ENCODE measurements around the gene CAV2. TPM values are rescaled to one million over a fixed set of nuclear protein-coding genes. Genes with fewer than 3 reads are reported as not detected.

Gene CAV2
- total RNA-seq, 1 donor from 2014 or later = 161 TPM

DNA sequence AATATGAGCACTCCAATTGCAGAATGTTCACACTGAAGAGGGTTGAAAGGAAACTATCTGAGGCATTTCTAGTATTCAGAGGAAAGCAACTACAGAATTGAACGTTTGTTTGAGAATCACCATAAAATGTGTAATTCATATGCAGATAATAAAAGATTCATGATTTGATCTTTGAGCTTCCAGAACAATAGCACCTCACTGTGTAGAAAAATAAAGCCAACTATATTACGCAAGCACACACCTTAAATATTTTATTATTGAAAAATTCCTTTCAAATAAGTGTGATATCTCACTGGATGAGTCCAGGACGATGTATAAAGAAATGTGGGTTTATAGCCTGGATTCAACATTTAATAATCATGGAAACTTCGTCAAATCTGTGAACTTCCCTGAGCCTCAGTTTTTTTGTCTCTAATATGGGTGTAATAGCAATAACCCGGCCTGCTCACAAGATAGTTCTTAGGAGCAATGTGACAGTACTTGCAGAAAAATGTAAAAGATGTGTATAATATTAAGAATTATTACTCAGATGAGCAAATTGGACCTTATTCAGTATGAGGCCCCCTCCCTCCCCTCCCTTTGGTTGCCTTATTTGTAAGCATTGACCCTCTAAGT, 11.5 kb upstream of the CAV2 start:
- DNase-seq (ENCODE audit: low read depth) (no peak), FAIRE-seq (no peak)
- no peaks in the 10 kb centered on the region for H3K79me2 ChIP-seq (ENCODE audit: insufficient read depth, low read length)
- H3K36me3 ChIP-seq (ENCODE audit: insufficient read depth, low read length) = no peaks in the 10 kb centered on the region
- H3K4me3 Mint-ChIP-seq (ENCODE audit: unreplicated experiment) = no peak overlapping the region
- H3K4me3 ChIP-seq (ENCODE audit: insufficient read depth, low read depth, low read length) = no peak overlapping the region
- no peak overlapping the region for H3K9ac ChIP-seq (ENCODE audit: low read length)
- no peak overlapping the region for H3K27ac ChIP-seq (ENCODE audit: low read depth, low read length)
- H3K27me3 ChIP-seq (ENCODE audit: insufficient read depth, low read length) = no peaks in the 10 kb centered on the region
- no peak overlapping the region for H3K27ac Mint-ChIP-seq (ENCODE audit: unreplicated experiment)
- peaks cover 8% of the 10 kb centered on the region for H3K4me1 Mint-ChIP-seq (ENCODE audit: low read depth, unreplicated experiment)
- H3K9me3 ChIP-seq (ENCODE audit: insufficient read depth, low read depth, low read length) = no peaks in the 10 kb centered on the region
- no peaks in the 10 kb centered on the region for H3K36me3 Mint-ChIP-seq (ENCODE audit: low read depth, unreplicated experiment)
- no peak overlapping the region for H3K4me2 ChIP-seq (ENCODE audit: low read length)
- no peaks in the 10 kb centered on the region for H3K27me3 Mint-ChIP-seq (ENCODE audit: low read depth, unreplicated experiment)
- no peaks in the 10 kb centered on the region for H4K20me1 ChIP-seq (ENCODE audit: insufficient read depth, low read length)
- H3K9me3 Mint-ChIP-seq (ENCODE audit: unreplicated experiment) = no peaks in the 10 kb centered on the region
- TF ChIP-seq, protein P1, sequence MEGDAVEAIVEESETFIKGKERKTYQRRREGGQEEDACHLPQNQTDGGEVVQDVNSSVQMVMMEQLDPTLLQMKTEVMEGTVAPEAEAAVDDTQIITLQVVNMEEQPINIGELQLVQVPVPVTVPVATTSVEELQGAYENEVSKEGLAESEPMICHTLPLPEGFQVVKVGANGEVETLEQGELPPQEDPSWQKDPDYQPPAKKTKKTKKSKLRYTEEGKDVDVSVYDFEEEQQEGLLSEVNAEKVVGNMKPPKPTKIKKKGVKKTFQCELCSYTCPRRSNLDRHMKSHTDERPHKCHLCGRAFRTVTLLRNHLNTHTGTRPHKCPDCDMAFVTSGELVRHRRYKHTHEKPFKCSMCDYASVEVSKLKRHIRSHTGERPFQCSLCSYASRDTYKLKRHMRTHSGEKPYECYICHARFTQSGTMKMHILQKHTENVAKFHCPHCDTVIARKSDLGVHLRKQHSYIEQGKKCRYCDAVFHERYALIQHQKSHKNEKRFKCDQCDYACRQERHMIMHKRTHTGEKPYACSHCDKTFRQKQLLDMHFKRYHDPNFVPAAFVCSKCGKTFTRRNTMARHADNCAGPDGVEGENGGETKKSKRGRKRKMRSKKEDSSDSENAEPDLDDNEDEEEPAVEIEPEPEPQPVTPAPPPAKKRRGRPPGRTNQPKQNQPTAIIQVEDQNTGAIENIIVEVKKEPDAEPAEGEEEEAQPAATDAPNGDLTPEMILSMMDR (IDR thresholded peaks at IDR 0.05; ENCODE audit: insufficient read depth, low read depth, low read length) = no peak
- no peak for TF ChIP-seq EZH2 (IDR thresholded peaks at IDR 0.05; ENCODE audit: insufficient read depth, low read length)
- no peaks in the 10 kb centered on the region for H3K4me1 ChIP-seq (ENCODE audit: insufficient read depth, low read length)
- H2AFZ ChIP-seq (ENCODE audit: low read depth, low read length) = no peak overlapping the region

DNA sequence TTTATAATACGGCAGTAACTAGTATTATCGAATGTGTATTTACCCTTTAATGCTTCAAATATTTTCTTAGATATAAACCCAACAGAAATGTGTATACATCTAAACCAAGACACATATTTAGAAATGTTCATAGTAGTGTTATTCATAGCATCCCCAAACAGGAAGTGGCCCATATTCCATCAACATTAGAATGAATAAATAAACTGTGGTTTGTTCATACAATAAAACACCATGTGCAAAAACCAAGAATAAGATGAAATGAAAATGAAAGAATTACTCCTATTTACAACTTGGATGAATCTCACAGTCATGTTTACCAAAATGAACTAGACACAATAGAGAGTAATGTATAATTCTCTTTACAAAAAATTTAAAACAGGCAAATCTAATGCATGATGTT, 9.2 kb upstream of the CAV2 start:
- H3K27ac Mint-ChIP-seq (ENCODE audit: unreplicated experiment) = no peak overlapping the region
- H3K36me3 Mint-ChIP-seq (ENCODE audit: low read depth, unreplicated experiment) = no peaks in the 10 kb centered on the region
- Histone ChIP-seq H4K20me1 (ENCODE audit: insufficient read depth, low read length) (no peaks in the 10 kb centered on the region), H2AFZ (ENCODE audit: low read depth, low read length) (no peak overlapping the region), H3K79me2 (ENCODE audit: insufficient read depth, low read length) (no peaks in the 10 kb centered on the region), H3K4me2 (ENCODE audit: low read length) (no peak overlapping the region), H3K4me3 (ENCODE audit: insufficient read depth, low read depth, low read length) (no peak overlapping the region), H3K9me3 (ENCODE audit: insufficient read depth, low read depth, low read length) (no peaks in the 10 kb centered on the region), H3K27ac (ENCODE audit: low read depth, low read length) (no peak overlapping the region), H3K36me3 (ENCODE audit: insufficient read depth, low read length) (no peaks in the 10 kb centered on the region), H3K9ac (ENCODE audit: low read length) (no peak overlapping the region), H3K4me1 (ENCODE audit: insufficient read depth, low read length) (no peaks in the 10 kb centered on the region), H3K27me3 (ENCODE audit: insufficient read depth, low read length) (no peaks in the 10 kb centered on the region)
- DNase-seq (ENCODE audit: low read depth) (no peak), FAIRE-seq (peak; percentile 32)
- H3K27me3 Mint-ChIP-seq (ENCODE audit: low read depth, unreplicated experiment) = no peaks in the 10 kb centered on the region
- H3K4me1 Mint-ChIP-seq (ENCODE audit: low read depth, unreplicated experiment) = peaks cover 8% of the 10 kb centered on the region
- TF ChIP-seq, protein P1 (IDR thresholded peaks at IDR 0.05; ENCODE audit: insufficient read depth, low read depth, low read length) = no peak
- no peak for TF ChIP-seq EZH2 (IDR thresholded peaks at IDR 0.05; ENCODE audit: insufficient read depth, low read length)
- no peaks in the 10 kb centered on the region for H3K9me3 Mint-ChIP-seq (ENCODE audit: unreplicated experiment)
- no peak overlapping the region for H3K4me3 Mint-ChIP-seq (ENCODE audit: unreplicated experiment)

DNA sequence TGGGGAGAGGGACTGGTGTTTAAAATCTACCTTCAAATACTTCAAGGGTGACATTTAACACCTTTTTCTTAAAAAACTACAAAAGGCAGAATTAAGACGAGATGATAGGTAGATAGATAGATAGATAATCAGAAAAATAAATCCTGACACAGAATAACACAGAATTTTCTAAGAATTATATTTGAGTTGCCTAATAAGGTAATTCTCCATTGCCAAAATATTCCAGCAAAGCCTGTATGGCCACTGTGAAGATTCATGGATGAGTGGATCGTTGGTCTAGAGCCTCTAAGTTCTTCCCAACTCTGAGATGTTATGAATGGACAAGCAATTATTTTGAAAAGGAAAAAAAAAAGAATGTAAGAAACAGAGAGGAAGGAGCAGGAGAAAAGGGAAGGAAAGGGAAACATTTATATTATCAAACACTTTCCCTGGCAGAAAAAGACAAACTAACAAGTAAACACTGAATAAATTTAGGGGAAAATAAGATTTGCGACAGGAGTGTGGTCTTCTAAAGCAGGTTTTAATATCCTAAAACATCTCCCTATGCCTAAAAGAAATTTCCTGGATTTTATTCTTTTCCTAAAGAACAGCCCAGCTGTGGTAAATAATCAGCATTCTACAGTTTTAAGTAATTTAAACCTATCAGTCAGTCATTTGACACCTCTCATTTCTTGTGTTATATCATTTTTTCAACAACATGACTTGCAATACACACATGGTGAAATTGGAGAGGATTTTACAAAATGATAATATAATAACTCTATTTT, 7.5 kb upstream of the CAV2 start:
- Histone ChIP-seq H3K27ac (ENCODE audit: low read depth, low read length) (no peak overlapping the region), H3K27me3 (ENCODE audit: insufficient read depth, low read length) (no peaks in the 10 kb centered on the region), H3K9ac (ENCODE audit: low read length) (no peak overlapping the region), H3K4me2 (ENCODE audit: low read length) (no peak overlapping the region), H3K79me2 (ENCODE audit: insufficient read depth, low read length) (no peaks in the 10 kb centered on the region), H4K20me1 (ENCODE audit: insufficient read depth, low read length) (no peaks in the 10 kb centered on the region), H3K4me3 (ENCODE audit: insufficient read depth, low read depth, low read length) (no peak overlapping the region), H3K9me3 (ENCODE audit: insufficient read depth, low read depth, low read length) (no peaks in the 10 kb centered on the region), H3K36me3 (ENCODE audit: insufficient read depth, low read length) (no peaks in the 10 kb centered on the region), H3K4me1 (ENCODE audit: insufficient read depth, low read length) (no peaks in the 10 kb centered on the region), H2AFZ (ENCODE audit: low read depth, low read length) (no peak overlapping the region)
- FAIRE-seq = peak; percentile 37
- TF ChIP-seq, protein P1 (IDR thresholded peaks at IDR 0.05; ENCODE audit: insufficient read depth, low read depth, low read length) = no peak
- no peak for TF ChIP-seq EZH2 (IDR thresholded peaks at IDR 0.05; ENCODE audit: insufficient read depth, low read length)
- Mint-ChIP-seq H3K36me3 (ENCODE audit: low read depth, unreplicated experiment) (no peaks in the 10 kb centered on the region), H3K27me3 (ENCODE audit: low read depth, unreplicated experiment) (no peaks in the 10 kb centered on the region), H3K4me3 (ENCODE audit: unreplicated experiment) (no peak overlapping the region), H3K4me1 (ENCODE audit: low read depth, unreplicated experiment) (peaks cover 8% of the 10 kb centered on the region), H3K27ac (ENCODE audit: unreplicated experiment) (no peak overlapping the region), H3K9me3 (ENCODE audit: unreplicated experiment) (peaks cover 2% of the 10 kb centered on the region)
- no peak for DNase-seq (ENCODE audit: low read depth)

Measured in astrocyte (in vitro differentiated cells and primary cell).